Trophoblast cell (in vitro differentiated cells and primary cell): ENCODE measurements around the gene ARL6IP4.

Experiments used
- DNase-seq, 2 donors: peaks; one replicate each; pipeline ENCODE4 v3.0.0-alpha.2; 2016
- H2AFZ ChIP-seq: 2 replicates; pipeline ENCODE4 v1.6.1; 2013; ENCODE audit warnings: low read length, moderate library complexity, mild to moderate bottlenecking; ENCODE audit not compliant: insufficient read depth, poor library complexity
- H2AK5ac ChIP-seq: 2 replicates; pipeline ENCODE4 v1.6.1; 2013; ENCODE audit warnings: mild to moderate bottlenecking, low read length
- H2BK120ac ChIP-seq: 2 replicates; pipeline ENCODE4 v1.6.1; 2013; ENCODE audit warnings: low read length, mild to moderate bottlenecking, moderate library complexity; ENCODE audit not compliant: insufficient read depth, poor library complexity
- H2BK12ac ChIP-seq: 2 replicates; pipeline ENCODE4 v1.6.1; 2013; ENCODE audit warnings: mild to moderate bottlenecking, low read length, moderate library complexity
- H2BK5ac ChIP-seq: 2 replicates; pipeline ENCODE4 v1.6.1; 2013; ENCODE audit warnings: low read length, low read depth, moderate library complexity, mild to moderate bottlenecking; ENCODE audit not compliant: poor library complexity
- H3K14ac ChIP-seq: 2 replicates; pipeline ENCODE4 v1.6.1; 2013; ENCODE audit warnings: mild to moderate bottlenecking, low read length
- H3K18ac ChIP-seq: 2 replicates; pipeline ENCODE4 v1.6.1; 2013; ENCODE audit warnings: mild to moderate bottlenecking, low read length
- H3K23ac ChIP-seq: 2 replicates; pipeline ENCODE4 v1.6.1; 2013; ENCODE audit warnings: low read length
- H3K27ac ChIP-seq: 2 replicates; pipeline ENCODE4 v1.5.1; 2013; ENCODE audit warnings: low read depth, mild to moderate bottlenecking, inconsistent platforms, low read length, moderate library complexity
- H3K27me3 ChIP-seq: 2 replicates; pipeline ENCODE4 v1.6.1; 2013; ENCODE audit warnings: inconsistent platforms, mild to moderate bottlenecking, low read length, moderate library complexity; ENCODE audit not compliant: insufficient read depth
- H3K36me3 ChIP-seq, 2 experiments: 1 replicate in 1 of 2; 2 replicates in 1 of 2; pipeline ENCODE4 v1.6.1; 2013; ENCODE audit warnings: low read length in 2 of 2, mild to moderate bottlenecking in 2 of 2, moderate library complexity in 1 of 2; ENCODE audit not compliant: insufficient read depth in 2 of 2, control insufficient read depth in 1 of 2
- H3K4ac ChIP-seq: 2 replicates; pipeline ENCODE4 v1.6.1; 2013; ENCODE audit warnings: low read depth, mild to moderate bottlenecking, low read length, moderate library complexity
- H3K4me1 ChIP-seq, 2 experiments: 1 replicate in 1 of 2; 2 replicates in 1 of 2; pipeline ENCODE4 v1.6.1; 2013; ENCODE audit warnings: low read length in 2 of 2, mild to moderate bottlenecking in 2 of 2, moderate library complexity in 1 of 2; ENCODE audit not compliant: insufficient read depth in 2 of 2, control insufficient read depth in 1 of 2
- H3K4me2 ChIP-seq: 2 replicates; pipeline ENCODE4 v1.6.1; 2013; ENCODE audit warnings: inconsistent platforms, mild to moderate bottlenecking, low read length, moderate library complexity
- H3K4me3 ChIP-seq: 2 replicates; pipeline ENCODE4 v1.5.1; 2013; ENCODE audit warnings: mild to moderate bottlenecking, low read depth, low read length, inconsistent platforms
- H3K79me1 ChIP-seq: one replicate; pipeline ENCODE4 v1.6.1; 2013; ENCODE audit warnings: low read length
- H3K79me2 ChIP-seq: 2 replicates; pipeline ENCODE4 v1.6.1; 2013; ENCODE audit warnings: low read length, mild to moderate bottlenecking; ENCODE audit not compliant: control insufficient read depth, insufficient read depth, poor library complexity
- H3K9ac ChIP-seq: 2 replicates; pipeline ENCODE4 v1.6.1; 2013; ENCODE audit warnings: mild to moderate bottlenecking, low read length
- H3K9me3 ChIP-seq: 2 replicates; pipeline ENCODE4 v1.6.1; 2013; ENCODE audit warnings: low read depth, mild to moderate bottlenecking, control low read depth, inconsistent platforms, low read length; ENCODE audit not compliant: insufficient read depth
- H4K12ac ChIP-seq: 2 replicates; pipeline ENCODE4 v1.6.1; 2013; ENCODE audit warnings: low read depth, mild to moderate bottlenecking, low read length, moderate library complexity
- H4K8ac ChIP-seq: 2 replicates; pipeline ENCODE4 v1.6.1; 2013; ENCODE audit warnings: low read depth, mild to moderate bottlenecking, low read length, moderate library complexity
- H4K91ac ChIP-seq: one replicate; pipeline ENCODE4 v1.6.1; 2013; ENCODE audit warnings: low read depth, mild to moderate bottlenecking, low read length, moderate library complexity
- WGBS: extraction: QIAGEN DNeasy Blood & Tissue Kit; methylation state at CpG from one replicate; pipeline ENCODE4 v1.1.7; 2013; ENCODE audit warnings: missing lambda C conversion rate; ENCODE audit not compliant: insufficient read length, insufficient coverage; ENCODE audit errors: extremely low coverage; 5-methylcytosine and 5-hydroxymethylcytosine counted together

Gene ARL6IP4

GRCh38 chr12:122999986-123000420, 19.5 kb downstream of the ARL6IP4 start:
- WGBS, result no CpG with 5 or more reads among the region's 20 CpGs
- H2BK5ac ChIP-seq, result no peak overlapping the region
- H3K79me2 ChIP-seq, result no peaks in the 10 kb centered on the region
- no peak overlapping the region for H3K27ac ChIP-seq
- peaks cover 2 to 4% of the 10 kb centered on the region in 2 experiments for H3K36me3 ChIP-seq
- no peaks in the 10 kb centered on the region for H3K79me1 ChIP-seq
- no peak overlapping the region for H3K14ac ChIP-seq
- no peak for DNase-seq
- H3K4ac ChIP-seq, result no peak overlapping the region
- H3K9me3 ChIP-seq, result no peaks in the 10 kb centered on the region
- H3K27me3 ChIP-seq, result no peaks in the 10 kb centered on the region
- H4K8ac ChIP-seq, result no peak overlapping the region
- peaks cover 2 to 4% of the 10 kb centered on the region in 2 experiments for H3K4me1 ChIP-seq
- H3K4me3 ChIP-seq, result no peak overlapping the region
- H2BK12ac ChIP-seq, result no peak overlapping the region
- no peak overlapping the region for H3K9ac ChIP-seq
- no peak overlapping the region for H2BK120ac ChIP-seq
- H2AFZ ChIP-seq, result no peak overlapping the region
- H4K12ac ChIP-seq, result no peak overlapping the region
- no peak overlapping the region for H3K18ac ChIP-seq
- H2AK5ac ChIP-seq, result no peak overlapping the region
- H3K4me2 ChIP-seq, result no peak overlapping the region
- H3K23ac ChIP-seq, result no peak overlapping the region
- no peak overlapping the region for H4K91ac ChIP-seq

GRCh38 chr12:123000578-123000977, 20.1 kb downstream of the ARL6IP4 start:
- Histone ChIP-seq H2BK120ac (no peak overlapping the region), H2BK12ac (no peak overlapping the region), H3K4me3 (no peak overlapping the region), H3K18ac (no peak overlapping the region), H3K4me1 (peaks cover 2 to 4% of the 10 kb centered on the region in 2 experiments), H3K4me2 (no peak overlapping the region), H4K8ac (no peak overlapping the region), H3K4ac (no peak overlapping the region), H3K9me3 (no peaks in the 10 kb centered on the region), H2AK5ac (no peak overlapping the region), H2BK5ac (no peak overlapping the region), H3K27me3 (no peaks in the 10 kb centered on the region), H2AFZ (no peak overlapping the region), H3K36me3 (peaks cover 2 to 4% of the 10 kb centered on the region in 2 experiments), H3K79me2 (no peaks in the 10 kb centered on the region), H3K9ac (no peak overlapping the region), H3K79me1 (no peaks in the 10 kb centered on the region), H4K91ac (no peak overlapping the region), H4K12ac (no peak overlapping the region), H3K27ac (no peak overlapping the region), H3K23ac (no peak overlapping the region), H3K14ac (no peak overlapping the region)
- no peak for DNase-seq
- no CpG with 5 or more reads among the region's 10 CpGs for WGBS

GRCh38 chr12:123001464-123001863, 21.0 kb downstream of the ARL6IP4 start:
- no peaks in the 10 kb centered on the region for H3K79me1 ChIP-seq
- no peak overlapping the region for H2BK12ac ChIP-seq
- H3K23ac ChIP-seq, result no peak overlapping the region
- no peak overlapping the region for H3K27ac ChIP-seq
- no CpG with 5 or more reads among the region's 3 CpGs for WGBS
- H2BK120ac ChIP-seq, result no peak overlapping the region
- no peak overlapping the region for H3K18ac ChIP-seq
- no peaks in the 10 kb centered on the region for H3K79me2 ChIP-seq
- no peak overlapping the region for H2BK5ac ChIP-seq
- H4K12ac ChIP-seq, result no peak overlapping the region
- DNase-seq, result no peak
- H4K8ac ChIP-seq, result no peak overlapping the region
- H3K14ac ChIP-seq, result no peak overlapping the region
- no peak overlapping the region for H3K4me3 ChIP-seq
- peaks cover 0 to 2% of the 10 kb centered on the region in 2 experiments for H3K4me1 ChIP-seq
- H3K4ac ChIP-seq, result no peak overlapping the region
- H2AK5ac ChIP-seq, result no peak overlapping the region
- no peaks in the 10 kb centered on the region for H3K27me3 ChIP-seq
- H3K4me2 ChIP-seq, result no peak overlapping the region
- no peaks in the 10 kb centered on the region for H3K9me3 ChIP-seq
- peaks cover 2 to 4% of the 10 kb centered on the region in 2 experiments for H3K36me3 ChIP-seq
- H3K9ac ChIP-seq, result no peak overlapping the region
- no peak overlapping the region for H4K91ac ChIP-seq
- H2AFZ ChIP-seq, result no peak overlapping the region

- H3K4me3 ChIP-seq, result no peak overlapping the region
- H3K79me2 ChIP-seq, result no peaks in the 10 kb centered on the region
Measured at GRCh38 chr12:123003257-123003656, 22.8 kb downstream of the ARL6IP4 start.

More at GRCh38 chr12:123003257-123003656, 22.8 kb downstream of the ARL6IP4 start:
- Histone ChIP-seq H2BK5ac (no peak overlapping the region), H3K23ac (no peak overlapping the region), H2AFZ (no peak overlapping the region), H3K36me3 (peaks cover 0 to 4% of the 10 kb centered on the region in 2 experiments), H2BK12ac (no peak overlapping the region), H3K18ac (no peak overlapping the region), H3K4ac (no peak overlapping the region), H3K4me2 (no peak overlapping the region), H2AK5ac (no peak overlapping the region), H4K91ac (no peak overlapping the region), H3K79me1 (no peaks in the 10 kb centered on the region), H3K27me3 (no peaks in the 10 kb centered on the region), H3K9ac (no peak overlapping the region), H3K14ac (no peak overlapping the region), H4K12ac (no peak overlapping the region), H2BK120ac (no peak overlapping the region), H3K27ac (no peak overlapping the region), H3K4me1 (no peaks in the 10 kb centered on the region), H4K8ac (no peak overlapping the region), H3K9me3 (no peaks in the 10 kb centered on the region)
- WGBS, result no CpG with 5 or more reads among the region's 6 CpGs
- no peak for DNase-seq
